Measurements from ENCODE around the gene FILIP1.

The FILIP1 gene

GRCh38 chr6:75287424-75287823, 206.2 kb downstream of the FILIP1 start:
- no peak for DNase-seq

- no peak for DNase-seq
Observed at GRCh38 chr6:75286955-75287354, 206.6 kb downstream of the FILIP1 start.

- DNase-seq: no peak
Observed at GRCh38 chr6:75285283-75285639, 208.3 kb downstream of the FILIP1 start.

DNA sequence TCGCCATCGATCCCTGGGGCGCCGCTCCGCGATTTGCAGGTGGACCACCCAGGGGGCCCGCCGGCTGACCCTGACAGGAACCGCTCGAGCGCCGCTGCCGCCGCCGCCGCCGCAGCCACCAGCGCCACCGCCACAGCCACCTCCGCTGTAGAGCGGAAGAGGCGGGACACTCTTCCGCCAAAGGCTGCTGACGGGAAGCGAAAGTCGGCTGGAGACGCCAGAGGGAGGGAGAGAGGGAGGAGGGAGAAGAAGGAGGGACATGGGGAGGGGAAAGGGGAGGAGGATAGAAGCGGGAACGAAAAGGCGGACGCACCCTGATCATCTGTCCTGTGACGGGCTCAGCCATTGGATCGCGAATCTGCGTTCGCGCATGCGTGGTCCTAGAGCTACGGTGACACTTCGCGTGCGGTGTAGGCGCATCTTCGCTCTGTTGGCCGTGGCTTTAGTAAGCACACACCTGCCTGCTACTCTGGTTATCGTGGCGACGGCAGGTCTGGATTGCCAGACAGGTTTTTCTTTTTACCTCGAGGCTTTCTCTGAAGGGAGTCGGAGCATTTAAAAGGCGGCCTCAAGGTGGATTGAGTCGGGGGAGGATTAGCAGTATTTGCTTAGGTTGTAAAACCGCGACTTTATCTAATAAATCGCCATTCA, 208.8 kb downstream of the FILIP1 start, which contains the start of gene TMEM30A:
Gene TMEM30A, minus strand, starts transcription at position 161 of the 651 bp plus-strand sequence. Its CDS starts 154 bp downstream, at position 7.
- peak; percentile 97 for DNase-seq

DNA sequence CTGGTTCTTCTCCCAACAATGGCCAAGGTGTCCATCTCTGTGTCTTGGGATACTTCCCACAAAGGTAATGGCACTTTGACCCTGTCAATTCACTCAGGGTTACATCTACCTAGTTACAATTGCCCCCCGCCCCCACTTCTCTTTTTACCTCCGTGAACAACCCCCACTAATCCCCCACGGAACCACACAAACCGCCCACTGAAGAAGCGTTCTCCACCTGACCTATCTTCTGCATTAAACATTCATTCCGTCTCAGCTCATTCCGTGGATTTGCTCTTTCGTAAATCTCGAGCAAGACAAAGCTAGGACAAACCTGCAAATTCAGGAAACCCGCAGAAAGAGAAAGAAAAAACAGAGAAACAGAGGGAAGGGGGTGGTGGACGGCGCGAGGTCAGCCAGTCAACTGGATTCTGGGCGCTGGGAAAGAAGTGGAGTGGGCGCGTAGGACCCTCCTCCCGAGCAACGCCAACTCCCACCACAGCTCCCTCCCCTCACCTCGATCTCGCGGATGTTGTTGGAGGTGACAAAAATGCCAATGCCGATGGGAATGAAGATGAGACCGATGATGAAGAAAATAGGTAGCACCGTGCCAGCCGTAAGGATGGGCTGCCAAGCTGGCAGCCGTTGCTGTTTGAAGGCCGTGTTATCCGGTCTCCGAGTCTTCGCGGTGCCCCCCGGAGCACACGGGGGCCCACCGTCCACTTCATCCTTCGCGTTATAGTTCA, 209.5 kb downstream of the FILIP1 start:
- DNase-seq: peak; percentile 45

DNA sequence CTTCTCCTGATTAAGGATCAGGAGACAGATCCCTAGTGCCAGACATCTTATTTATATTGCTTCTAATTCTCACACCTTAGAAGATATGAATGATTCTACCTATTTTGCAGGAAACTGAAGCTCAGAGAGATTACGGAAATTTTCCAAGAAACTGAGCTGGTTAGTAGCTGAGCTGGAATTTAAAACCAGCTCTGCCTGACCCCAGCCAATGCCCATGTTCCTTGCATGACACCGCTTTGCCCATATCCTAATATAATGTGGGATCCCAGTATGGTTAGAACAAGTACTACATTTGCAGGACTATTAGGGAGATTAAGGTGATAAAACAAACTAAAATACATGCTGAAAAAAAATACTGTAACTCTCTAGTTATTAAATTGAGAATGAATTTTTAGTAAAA, 210.9 kb downstream of the FILIP1 start:
- no peak for DNase-seq

DNA sequence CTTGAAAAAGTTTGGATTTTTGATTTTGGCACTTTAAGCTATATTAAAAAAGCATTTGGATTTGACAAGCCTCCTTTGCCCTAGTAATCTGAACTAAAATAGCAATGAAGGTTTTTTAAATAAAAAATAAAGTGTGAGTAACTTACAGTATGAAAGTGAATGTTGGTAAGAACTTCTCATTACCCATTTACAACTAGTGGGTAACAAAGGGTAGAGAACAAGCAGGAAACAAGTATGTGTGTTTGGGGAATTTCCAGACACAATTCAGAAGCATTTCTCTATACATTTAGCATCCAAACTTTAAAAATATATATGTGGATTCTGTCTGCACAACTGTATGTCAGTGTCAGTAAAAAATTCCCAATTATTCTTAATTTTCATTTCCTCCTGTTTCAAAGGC, 211.9 kb downstream of the FILIP1 start:
- no peak for DNase-seq

- no peak for DNase-seq
Observed at GRCh38 chr6:75280131-75280855, 213.3 kb downstream of the FILIP1 start.

DNA sequence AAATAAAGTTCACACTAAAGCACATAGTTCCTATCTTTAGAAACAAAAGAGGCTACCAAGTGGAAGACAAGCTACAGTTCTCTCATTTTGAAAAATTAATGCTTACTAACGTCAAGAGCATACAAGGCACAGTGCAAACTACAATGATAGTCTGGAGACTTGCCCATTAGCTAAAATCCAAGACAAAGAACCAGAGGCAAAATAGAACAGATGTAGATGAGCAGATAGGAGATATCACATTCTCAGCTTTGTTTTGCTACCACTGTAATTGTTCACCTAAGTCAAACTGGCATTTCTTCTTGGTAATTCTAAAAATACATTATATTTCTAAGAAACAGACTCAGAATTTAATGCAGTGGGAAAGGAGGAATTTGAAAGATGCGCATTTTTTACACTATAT, 214.2 kb downstream of the FILIP1 start:
- no peak for DNase-seq

GRCh38 chr6:75278474-75279077, 215.0 kb downstream of the FILIP1 start:
- no peak for DNase-seq

DNA sequence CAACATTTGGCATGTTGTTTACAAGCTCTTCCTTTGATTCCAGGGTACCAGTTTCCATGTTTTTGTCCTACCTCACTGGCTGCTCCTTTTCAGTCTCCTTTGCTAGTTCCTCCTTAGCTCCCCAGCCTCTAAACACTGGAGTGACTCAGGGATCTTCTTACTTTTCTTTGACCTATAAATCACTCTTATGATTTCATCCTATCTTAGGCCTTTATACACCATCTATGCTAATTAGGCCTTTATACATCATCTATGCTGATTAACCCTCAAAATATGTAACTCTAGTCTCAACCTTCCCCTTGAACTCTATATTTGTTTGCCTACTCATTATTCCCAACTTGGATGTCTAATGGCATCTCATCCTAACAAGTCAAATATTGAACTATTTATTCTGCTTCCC, 218.5 kb downstream of the FILIP1 start:
- no peak for DNase-seq

GRCh38 chr6:75273009-75273408, 220.6 kb downstream of the FILIP1 start:
- no peak for DNase-seq

GRCh38 chr6:75272145-75272840, 221.3 kb downstream of the FILIP1 start:
- DNase-seq: no peak

DNA sequence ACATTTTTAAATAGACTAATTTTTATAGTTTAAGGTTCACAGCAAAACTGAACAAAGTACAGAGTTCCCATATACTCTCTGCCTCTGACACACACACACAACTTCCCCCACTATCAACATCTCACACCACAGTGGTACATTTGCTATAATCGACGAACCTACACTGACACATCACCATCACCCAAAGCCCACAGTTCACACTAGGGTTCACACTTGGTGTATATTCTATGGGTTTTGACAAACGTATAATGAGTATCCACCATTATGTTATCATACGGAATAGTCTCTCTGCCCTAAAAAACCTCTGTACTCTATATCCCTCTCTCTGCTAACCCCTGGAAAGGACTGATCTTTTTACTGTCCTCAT, 224.6 kb downstream of the FILIP1 start:
- no peak for DNase-seq

- no peak for DNase-seq
Observed at GRCh38 chr6:75268121-75268987, 225.2 kb downstream of the FILIP1 start.

- no peak for DNase-seq
Observed at GRCh38 chr6:75267461-75267860, 226.1 kb downstream of the FILIP1 start.

- peak; percentile 5 for DNase-seq
Observed at GRCh38 chr6:75266716-75267291, 226.8 kb downstream of the FILIP1 start.

DNA sequence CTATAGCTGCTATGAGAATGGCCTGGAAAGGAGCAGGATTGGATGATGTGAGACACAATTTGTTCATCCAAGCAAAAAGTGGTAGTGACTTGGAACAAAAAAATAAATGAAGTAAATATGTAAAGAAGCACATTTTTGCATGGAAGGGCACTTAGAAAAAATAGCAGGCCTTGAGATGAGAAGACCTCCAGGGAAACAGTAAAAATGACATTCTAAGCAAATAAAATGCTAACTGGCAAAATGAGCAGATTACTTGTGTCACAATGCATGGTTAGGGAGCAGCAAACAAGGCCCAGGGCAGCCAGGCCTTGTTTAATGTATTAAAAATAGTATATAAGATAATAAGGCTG, 230.2 kb downstream of the FILIP1 start:
- no peak for DNase-seq

DNA sequence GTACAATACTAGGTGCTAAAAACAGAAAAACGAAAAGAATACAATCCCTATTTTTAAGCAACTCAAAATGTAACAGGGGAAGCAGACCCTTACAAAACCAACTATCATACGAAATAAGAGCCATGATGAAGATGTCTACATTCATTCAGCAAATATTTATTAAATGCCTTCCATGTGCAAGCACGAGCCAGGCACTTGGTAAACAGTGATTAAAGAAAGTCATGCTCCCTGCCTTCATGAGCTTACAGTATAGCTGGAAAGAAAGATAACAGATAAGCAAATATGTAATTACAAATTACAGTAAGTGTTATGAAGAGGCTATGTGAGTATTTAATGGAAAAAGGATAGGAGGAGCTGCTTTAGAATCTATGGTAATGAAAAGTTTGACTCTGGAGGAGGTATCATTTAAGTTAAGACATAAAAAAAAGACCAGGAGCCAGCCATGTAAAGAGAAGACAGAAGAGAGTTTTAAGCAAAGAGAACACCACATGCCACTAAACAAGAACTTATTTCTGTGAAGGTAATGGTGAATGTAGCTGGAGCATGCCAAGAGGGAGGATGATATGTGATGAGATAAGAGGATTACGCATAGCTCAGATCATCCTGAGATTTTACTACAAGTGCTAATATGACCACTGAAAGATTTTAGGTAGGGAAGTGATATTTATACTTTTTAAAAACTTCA, 230.7 kb downstream of the FILIP1 start:
- no peak for DNase-seq

DNA sequence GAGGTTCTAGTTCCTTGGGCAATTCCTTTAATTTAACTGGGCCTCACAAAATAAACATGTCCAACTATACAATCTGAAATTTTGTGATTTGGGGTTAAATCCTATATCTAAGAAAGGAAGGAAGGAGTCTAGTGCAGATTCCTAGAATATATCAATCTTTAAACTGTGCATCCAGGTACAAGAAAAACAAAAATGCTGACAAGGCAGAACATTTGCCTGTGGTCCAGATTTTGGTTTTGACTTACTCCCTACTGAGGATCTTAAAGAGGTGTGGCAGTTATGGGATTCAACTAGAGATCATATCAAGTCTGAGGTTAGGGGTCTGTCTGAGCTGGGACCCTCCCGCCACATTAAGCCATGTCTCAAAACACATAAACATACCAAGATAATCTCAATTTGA, 232.3 kb downstream of the FILIP1 start:
- no peak for DNase-seq

All from NCI-H2171 (cell line).